ENCODE measurements around the gene ENO3.

The ENO3 gene

GRCh38 chr17:4951486-4951885 is 567 bp downstream of the ENO3 start:
- no peak for DNase-seq

DNA sequence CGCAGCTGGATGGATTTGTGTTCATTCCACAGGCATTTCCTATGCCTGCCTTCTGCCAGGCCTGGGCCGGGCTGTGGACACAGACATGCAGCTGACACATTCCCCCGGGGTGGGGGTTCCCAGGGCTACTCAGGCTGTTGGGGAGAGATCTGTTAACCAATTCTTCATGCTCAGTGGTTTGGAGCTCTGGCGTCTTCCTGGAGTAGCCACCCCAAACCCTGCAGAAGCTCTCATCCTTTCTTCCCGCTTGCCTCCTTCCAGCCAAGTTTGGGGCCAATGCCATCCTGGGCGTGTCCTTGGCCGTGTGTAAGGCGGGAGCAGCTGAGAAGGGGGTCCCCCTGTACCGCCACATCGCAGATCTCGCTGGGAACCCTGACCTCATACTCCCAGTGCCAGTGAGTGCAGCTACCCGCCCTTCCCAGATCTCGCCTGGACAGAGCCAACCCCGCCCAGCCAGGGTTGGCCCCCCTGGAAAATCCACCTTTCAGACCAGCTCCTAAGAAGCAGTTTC is 2.6 kb downstream of the ENO3 start:
- no peak for DNase-seq

DNA sequence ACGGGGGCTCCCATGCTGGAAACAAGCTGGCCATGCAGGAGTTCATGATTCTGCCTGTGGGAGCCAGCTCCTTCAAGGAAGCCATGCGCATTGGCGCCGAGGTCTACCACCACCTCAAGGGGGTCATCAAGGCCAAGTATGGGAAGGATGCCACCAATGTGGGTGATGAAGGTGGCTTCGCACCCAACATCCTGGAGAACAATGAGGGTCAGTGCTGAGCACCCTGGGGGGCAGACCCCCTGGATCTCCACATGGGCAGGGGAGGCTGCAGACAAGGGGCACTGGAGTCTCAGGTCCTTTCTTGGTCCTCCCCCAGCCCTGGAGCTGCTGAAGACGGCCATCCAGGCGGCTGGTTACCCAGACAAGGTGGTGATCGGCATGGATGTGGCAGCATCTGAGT is 4.2 kb downstream of the ENO3 start:
- DNase-seq: no peak

GRCh38 chr17:4956493-4957061 is 5.7 kb downstream of the ENO3 start:
- peak; percentile 52 for DNase-seq

- DNase-seq: no peak
Observed at GRCh38 chr17:4958102-4958501, 7.2 kb downstream of the ENO3 start.

- no peak for DNase-seq
Observed at GRCh38 chr17:4959261-4959965, 8.5 kb downstream of the ENO3 start.

DNA sequence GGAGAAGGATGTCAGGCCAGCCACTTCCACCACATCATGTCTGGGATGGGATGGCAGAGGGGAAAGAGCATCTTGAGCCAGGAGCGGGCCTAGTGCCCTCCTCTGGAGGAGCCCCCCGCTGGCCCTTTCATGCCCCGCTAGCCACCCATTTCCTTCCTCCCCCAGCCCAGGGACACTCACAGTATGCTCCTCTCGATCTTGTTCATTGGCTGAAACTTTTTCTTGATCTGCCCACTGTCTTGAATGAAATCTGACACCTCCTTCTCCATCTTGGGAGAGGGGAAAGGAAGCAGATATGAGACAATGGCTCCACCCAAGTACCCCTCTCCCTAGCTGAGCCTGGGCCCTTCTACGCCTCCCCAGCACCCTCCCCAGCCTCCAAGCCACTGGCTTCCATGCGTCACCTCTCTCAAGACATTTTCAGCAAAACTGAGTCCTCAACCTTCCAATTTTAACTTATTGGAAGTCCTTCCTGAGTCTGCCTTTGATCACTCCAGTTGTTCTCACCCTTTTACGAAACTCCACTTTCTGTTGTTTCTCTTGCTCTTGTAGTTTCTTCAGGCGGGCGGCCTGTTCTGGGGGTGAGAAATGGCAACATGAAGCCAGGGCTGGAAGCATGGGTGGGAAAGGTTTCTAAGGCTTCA is 9.5 kb downstream of the ENO3 start:
- no peak for DNase-seq

DNA sequence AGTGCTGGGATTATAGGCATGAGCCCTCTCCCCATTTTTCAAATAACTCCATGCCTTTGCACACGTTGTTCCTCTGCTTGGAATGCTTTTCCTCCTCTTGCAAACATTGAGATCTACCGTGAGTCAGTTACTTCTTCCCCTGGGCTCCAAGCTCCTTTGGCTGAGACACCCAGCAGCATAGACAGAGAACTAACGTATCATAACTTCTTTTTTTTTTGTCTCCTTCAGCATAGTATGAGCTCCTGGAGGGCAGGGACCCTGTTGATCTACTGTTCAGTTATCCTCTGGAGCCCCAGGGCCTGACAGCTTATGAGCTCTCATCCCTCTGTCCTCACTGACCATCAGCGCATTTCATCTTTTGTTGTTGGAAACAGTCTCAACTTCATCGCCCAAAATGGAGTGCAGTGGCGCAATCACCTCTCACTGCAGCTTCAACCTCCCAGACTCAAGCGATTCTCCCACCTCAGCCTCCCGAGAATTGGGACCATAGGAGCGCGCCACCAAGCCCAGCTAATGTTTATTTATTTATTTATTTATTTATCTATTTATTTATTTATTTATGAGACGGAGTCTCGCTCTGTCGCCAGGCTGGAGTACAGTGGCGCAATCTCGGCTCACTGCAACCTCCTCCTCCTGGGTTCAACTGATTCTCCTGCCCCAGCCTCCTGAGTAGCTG is 14.5 kb downstream of the ENO3 start:
- no peak for DNase-seq

DNA sequence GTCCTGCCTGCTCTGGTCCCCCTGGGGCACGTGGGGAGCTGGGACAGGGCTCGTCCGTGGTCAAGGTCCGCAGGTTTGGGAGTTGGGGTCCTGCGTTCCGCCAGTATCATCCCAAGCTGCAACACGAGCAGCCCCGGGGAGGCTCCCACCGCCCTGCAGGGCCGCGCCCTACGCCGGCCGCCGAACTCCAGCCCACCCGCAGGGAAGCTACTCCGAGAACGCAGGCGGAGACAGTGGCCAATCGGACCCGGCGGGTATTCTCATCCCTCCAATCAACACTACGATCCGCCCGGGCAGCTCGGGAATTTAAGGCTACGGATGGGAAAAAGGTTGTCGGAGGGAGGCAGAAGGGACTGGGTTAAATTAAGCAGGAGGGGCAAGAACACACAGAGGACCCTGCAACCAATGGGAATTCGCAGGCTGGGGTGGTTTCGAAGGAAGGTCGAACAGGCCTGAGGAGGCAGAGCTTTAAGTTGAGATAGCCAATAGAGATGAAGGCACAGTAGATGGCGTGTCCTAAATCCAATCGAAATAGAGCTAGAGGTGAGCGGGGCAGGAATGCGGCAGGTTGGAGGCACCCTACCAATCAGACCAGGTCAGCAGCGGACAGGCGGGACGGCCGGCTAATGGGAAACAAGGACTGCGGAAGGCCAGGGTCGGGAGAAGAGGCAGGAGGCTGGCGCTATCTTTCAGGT is 16.1 kb downstream of the ENO3 start:
- DNase-seq: peak; percentile 87

GRCh38 chr17:4967539-4968485 is 16.9 kb downstream of the ENO3 start, which contains the start of gene SPAG7:
SPAG7 (minus strand) TSS chr17:4967817; CDS start chr17:4967804, 13 bp downstream.
- peak; percentile 89 for DNase-seq

DNA sequence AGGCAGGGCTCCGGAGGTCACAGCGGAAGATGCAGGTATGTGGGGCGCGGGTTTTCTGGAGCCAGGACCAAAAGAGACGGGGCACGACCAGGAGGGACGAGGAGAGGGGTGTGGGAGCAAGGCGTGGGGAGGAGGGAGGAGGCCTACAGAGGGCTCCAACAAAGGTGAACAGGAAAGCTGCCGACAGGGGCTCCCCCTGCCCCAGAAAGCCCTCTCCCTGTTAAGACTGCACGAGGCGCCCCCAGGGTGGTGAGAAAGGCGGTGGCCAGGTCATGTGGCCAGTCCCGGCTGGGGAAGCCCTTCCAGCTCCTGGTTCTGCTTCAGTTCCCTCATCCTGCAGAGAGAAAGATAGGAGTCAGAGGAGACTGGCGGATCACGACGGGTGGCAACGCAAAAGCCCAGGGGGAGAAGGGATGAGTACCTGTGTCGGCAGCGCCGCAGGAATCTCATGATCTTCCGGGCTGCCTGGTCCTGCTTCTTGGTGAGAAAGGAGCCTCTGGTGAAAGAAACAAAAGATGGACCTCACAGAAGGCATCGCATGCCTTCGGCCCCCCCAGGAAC is 17.6 kb downstream of the ENO3 start:
- DNase-seq: peak; percentile 43

DNA sequence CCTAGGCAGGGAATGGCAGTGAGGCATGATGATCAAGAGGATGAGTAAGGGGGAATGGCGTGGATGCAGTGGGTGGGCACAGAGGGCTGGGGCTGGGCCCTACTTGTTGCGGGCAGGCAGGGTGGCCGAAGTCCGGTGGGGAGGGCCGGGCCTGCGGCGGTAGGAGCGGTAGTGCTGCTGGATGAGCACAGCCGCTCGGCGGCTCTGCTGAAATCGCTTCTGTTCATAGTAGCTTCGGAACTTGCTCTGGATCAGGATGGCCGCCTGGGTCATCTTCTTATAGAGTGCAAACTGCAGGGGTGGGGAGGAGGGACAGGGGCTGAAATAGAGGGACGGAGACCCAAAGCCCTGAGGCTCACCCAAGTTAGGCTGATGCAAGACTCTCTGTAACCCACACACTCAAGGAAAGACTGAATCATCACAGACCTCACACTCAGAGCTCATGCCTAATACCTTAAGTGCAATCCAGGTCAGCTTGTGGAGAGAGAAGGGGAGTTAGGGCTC is 18.2 kb downstream of the ENO3 start:
- peak; percentile 35 for DNase-seq

- peak; percentile 28 for DNase-seq
Observed at GRCh38 chr17:4969551-4970173, 18.7 kb downstream of the ENO3 start.

DNA sequence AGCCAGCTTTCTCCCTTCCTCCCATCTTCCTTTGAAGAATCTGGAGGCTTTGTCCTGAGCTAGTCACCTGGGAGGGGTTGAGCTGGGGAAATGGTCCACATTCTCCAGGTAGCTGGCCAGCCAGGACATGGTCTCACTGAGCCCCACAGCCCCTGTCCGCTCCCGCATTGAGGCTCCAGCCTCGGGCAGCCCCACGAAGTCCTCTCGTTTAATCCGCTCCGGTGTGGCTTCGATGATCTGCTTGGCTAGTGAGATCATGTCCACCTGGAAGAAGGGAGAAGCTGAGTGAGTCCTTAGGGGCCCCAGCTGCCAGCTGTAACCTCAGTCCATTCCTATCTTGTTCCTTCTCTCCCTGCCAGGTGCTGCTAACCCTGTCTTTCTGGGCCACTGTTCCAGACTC is 19.4 kb downstream of the ENO3 start:
- DNase-seq: no peak

DNA sequence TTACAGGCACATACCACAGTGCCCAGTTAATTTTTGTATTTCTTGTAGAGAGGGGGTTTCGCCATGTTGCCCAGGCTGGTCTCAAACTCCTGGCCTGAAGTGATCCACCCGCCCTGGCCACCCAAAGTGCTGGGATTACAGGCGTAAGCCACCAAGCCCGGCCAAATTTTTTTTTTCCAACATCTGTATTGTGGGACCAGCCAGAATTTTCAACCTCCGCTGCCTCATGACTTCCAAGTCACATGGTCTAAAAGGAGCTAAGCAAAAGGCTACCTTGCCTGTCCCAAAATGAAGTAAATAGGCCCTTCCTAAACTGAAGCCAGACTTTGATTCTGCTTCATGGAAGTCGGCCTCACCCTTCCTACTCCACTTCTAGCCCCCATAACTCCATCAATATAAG is 20.9 kb downstream of the ENO3 start:
- DNase-seq: no peak

- DNase-seq: no peak
Observed at GRCh38 chr17:4972322-4972721, 21.4 kb downstream of the ENO3 start.

DNA sequence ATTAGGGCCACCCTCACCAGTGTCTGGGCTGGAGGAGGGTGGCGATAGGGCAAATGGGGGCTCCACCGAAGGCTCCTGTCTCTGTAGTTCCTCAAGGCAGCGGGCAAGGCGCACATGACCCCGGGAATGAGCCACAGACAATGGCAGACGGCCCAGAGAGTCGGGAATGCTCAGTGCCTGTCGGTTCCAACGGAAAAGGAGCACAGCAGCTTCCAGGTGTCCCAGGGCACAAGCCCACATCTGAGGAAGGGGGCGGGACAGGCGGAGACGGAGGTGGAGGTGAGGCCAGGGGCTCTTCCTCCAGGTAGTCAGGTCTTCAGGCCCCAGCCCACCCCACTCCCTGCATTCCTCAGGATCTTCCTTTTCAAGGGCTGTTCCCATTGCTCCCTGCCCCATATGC is 21.8 kb downstream of the ENO3 start:
- no peak for DNase-seq

DNA sequence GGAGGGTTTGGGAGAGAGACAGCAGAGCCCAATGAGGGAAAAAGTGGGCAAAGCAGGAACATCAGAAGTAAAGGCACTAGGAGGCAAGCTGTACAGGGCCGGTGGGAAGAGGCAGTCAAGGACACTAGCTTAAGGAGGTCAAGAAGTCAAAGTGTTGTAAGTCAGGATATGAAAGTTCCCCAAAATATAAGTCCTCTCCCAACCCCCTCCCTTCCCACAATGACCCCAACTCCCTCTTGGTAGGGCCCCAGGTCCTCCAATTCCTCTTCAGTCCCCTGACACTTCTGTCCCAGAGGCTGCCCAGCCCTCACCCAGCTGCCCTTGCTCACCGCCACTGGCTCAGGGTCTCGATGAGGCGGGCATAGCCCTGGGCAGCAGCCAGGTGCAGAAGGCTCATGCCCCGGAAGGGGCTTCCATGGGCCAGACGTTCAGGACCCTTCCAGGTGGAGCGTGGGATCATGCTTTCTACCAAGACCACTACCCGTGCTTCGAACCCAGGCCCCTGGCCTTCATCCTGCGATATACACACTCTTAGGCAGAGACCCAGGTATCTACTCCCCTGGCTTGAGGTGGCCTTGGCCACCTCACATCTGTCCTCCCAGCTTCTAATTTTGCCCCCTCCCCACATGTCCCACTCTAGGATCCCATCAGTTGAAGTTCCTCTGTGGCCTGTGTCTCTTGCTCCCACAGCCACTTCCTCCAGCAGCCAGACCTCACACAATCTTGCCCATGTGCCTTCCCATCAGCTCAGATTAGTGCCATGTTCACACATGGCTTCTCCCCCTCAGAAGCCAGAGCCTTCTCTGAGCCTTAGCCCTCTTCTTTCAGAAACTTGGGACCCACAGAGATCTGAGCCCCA is 22.6 kb downstream of the ENO3 start:
- no peak for DNase-seq

- no peak for DNase-seq
Observed at GRCh38 chr17:4974115-4974670, 23.3 kb downstream of the ENO3 start.
